GM12874 (cell line): ENCODE measurements around the gene NUDT3.

Experiments used
- TF ChIP-seq, protein P1 (sequence below): IDR thresholded peaks from 2 replicates; pipeline ENCODE4 v1.5.1; 2011; ENCODE audit warnings: low read depth, mild to moderate bottlenecking, control low read depth, low read length, moderate library complexity; ENCODE audit not compliant: insufficient read depth

Gene NUDT3

DNA sequence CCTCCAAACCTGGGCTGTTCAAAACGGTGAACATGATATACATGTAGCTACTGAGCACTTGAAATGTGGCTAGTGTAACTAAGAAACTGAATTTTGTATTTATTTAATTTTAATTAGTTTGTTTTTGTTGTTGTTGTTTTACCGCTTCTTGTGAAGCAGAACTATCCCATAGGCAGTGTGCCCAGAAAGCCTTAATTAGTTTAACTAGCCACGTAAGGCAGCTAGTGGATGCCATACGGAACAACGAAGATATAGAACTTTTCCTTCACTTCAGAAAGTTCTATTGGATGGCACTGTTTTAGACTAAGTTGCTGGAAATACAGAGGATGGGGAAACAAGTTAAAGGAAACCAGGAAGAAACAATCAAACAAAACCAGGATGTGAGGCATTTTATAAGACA lies 70.6 kb downstream of the NUDT3 start:
- TF ChIP-seq, protein P1, sequence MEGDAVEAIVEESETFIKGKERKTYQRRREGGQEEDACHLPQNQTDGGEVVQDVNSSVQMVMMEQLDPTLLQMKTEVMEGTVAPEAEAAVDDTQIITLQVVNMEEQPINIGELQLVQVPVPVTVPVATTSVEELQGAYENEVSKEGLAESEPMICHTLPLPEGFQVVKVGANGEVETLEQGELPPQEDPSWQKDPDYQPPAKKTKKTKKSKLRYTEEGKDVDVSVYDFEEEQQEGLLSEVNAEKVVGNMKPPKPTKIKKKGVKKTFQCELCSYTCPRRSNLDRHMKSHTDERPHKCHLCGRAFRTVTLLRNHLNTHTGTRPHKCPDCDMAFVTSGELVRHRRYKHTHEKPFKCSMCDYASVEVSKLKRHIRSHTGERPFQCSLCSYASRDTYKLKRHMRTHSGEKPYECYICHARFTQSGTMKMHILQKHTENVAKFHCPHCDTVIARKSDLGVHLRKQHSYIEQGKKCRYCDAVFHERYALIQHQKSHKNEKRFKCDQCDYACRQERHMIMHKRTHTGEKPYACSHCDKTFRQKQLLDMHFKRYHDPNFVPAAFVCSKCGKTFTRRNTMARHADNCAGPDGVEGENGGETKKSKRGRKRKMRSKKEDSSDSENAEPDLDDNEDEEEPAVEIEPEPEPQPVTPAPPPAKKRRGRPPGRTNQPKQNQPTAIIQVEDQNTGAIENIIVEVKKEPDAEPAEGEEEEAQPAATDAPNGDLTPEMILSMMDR: no peak

DNA sequence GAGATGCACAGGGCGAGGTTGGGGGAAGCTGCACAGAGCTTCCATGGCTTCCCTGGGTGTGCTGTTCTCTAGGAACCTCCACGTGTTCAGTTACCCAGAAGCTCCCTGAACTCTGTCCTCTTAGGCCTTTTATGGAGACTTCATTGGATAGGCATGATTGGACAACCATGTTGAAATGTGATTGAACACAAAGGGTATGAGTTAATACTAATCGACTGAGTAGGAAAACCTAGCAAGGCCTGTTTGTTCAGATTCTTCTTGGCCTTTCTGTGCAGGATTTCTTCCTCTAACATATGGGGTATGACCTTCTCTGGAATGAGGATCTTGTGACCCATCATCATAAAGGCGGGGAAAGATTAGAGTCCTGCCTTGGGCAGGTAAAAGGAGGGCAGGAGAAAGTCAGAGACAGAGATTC lies 73.0 kb downstream of the NUDT3 start:
- TF ChIP-seq, protein P1: no peak

DNA sequence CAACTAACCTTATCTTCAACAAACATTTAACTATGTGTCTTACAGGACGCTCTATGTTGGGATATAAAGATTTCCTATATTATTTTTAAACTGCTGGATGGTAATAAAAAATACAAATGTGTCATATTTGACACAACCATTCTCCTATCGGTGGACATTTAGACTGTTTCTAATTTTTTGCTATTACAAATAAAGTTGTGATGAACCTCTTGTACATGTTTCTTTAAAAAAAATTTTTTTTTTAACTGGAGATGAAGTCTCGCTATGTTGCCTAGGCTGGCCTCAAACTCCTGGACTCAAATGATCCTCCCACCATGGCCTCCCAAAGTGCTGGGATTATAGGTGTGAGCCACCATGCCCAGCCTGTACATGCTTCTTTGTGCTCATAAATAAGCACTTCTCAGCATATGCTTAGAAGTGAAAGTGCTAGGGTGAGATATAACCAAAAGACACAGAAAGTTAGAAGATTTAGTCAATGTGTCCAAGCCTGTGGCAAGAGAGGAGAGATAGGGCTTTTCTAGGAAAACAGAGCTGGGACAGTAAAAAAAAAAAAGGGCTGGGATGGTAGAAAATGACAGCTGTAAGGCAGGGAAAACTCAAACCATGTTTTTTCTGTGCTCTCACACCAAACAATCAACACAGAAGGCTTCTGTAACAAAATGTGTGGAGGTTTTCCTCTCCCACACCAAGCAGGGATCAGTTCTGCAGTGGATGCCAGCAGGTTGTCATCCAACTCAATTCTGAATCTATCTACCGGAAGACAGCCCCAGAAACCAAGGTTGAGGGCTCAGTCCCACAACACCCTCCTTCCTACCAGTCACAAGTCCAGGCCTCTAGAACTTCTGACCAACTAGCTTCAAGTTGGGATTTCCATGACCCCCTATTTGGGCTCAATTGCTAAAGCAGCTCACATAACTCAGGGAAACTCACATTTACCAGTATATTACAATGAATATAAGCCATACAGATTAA lies 73.7 kb downstream of the NUDT3 start:
- TF ChIP-seq, protein P1: no peak

DNA sequence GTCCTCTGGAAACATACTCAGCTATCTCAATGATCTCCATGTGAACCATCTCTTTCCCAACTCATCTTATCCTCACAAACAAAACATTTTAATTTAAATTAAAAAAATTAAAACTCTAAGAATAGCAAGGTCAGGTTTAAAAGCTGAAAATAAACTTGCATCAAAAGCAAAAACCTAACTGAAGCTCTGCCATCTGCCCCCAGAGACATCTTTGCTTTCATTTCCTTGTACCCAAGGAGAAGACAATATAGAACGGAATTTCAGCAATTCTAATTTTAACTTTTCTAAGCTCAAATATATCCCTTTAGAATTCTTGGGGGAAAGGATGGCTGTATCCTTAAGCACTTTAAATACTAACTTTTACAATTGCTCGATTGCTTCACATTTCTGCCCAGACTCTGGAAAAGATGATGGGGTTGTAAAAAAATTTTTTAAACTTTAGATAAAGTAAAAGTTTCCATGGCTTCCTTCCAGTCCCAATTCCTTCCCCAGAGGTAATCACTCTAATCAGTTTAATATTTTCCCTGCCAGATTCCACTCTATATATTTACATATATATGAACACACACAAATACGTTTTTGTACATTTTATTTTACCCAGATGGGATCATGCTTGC lies 74.5 kb downstream of the NUDT3 start:
- TF ChIP-seq, protein P1: no peak

DNA sequence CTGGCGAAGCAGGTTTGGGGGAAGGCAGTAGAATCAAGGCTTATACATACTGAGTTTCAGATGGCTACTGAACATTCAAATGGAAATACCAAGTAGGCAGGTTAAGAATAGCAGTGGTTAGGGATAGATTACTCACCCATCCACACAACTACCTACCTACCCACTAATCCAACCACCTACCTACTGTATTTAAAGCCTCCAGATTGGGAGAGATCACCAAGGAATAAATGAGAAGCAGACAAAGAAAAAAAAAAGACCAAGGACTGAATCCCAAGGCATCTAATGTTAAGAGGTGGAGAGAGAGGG lies 75.3 kb downstream of the NUDT3 start:
- TF ChIP-seq, protein P1: no peak

DNA sequence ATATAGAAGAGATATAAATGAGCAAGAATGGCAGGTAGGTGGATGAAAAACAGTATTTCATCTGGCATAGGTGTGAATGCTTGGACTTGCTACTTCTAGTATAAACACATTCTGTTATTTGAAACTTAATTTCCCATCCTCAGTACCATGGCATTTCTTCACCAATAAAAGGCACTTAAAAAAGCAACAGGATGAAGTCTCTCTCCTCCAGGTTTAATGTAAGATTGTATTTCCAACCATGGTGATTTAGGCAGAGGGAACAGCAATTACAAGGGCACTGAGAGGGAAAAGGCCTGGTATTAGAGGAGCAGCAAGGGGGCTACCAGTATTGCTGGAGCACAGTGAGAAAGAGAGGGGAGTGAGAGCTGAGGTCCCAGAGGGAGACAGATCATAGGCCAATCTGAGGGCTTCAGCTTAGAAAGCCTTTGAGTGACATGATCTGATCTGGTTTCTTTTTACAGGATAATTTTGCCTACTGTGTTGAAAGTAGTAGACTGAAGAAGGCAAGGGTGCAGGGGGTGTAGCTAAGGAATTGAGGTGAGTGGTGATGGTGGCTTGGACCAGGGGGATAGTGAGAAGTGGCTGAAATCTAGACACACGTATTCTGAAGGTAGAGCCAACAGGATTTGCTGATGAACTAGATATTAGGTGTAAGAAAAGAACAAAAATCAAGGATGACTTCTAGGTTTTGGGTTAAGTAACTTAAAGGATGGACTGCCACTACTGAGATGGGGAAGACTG lies 75.9 kb downstream of the NUDT3 start:
- TF ChIP-seq, protein P1: no peak

DNA sequence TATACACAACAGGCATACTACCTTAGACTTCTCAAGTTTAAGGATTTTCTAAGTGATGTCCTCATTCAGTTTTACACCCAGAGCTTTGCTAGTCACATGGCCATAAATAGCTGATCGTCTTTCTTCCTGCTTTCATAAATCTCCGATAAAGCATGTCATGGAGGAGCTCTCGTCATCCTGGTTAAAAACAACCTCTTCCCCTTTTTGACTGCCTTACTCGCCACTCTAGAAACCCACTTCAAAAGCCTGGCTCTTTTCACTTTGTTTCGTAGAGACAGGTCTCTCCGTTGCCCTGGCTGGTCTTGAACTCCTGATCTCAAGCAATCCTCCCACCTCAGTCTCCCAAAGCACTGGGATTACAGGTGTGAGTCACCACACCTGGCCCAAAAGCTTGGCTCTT lies 76.7 kb downstream of the NUDT3 start:
- TF ChIP-seq, protein P1: no peak
